Measurements from ENCODE around the gene EPGN. TPM values are rescaled to one million over a fixed set of nuclear protein-coding genes. Genes with fewer than 3 reads are reported as not detected.
"Not testable (repeated sequence)": the region's sequence is repeated elsewhere in the genome, so short reads cannot be mapped to it uniquely, and the experiment has no call there.

EPGN gene
- total RNA-seq, 1 donor from 2014 or later, result 0.13 TPM

DNA sequence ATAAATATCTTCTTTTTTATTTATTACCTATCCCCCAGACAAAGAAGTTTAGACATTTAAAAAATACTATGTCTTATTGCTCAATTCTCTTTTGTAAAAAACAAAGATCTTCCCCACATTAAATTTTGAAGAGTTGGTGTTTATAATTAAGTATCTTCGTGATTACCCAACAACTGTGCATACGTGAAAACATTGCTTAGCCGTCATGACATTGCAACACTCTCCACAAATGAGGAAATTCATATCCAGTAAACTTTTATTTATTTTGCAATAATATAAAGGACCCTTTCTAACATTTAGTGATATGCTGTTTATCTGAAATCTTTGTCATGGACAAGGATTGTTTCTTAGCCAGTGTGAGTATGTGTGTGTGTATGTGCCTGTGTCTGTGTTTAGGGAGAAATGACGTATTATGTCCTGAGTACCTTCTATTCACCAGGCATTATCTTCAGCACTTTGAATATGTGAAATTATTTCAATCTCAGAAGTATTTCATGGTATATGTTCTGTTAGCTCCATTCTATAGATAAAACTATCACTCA, 30.6 kb downstream of the EPGN start:
- DNase-seq (ENCODE audit: low read depth, low spot score), result no peak

DNA sequence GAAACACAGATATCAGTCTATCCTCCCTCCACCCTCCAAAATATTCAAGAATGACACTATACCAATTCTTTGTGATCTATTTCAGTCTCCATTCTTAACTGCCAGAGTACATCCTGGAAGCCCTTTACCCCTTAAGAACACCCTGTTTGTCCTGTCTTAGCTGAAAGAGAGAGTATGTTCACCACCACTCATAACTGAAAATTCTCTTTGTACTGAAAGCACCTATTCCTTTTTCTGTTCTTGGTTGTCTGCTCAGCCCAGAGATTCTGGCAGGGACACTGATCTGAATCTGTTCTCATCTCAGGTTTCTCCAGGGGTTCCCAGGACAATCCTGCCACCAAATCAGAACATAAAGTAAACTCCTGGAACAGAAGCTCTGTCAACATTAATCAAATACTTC, 31.2 kb downstream of the EPGN start:
- DNase-seq (ENCODE audit: low read depth, low spot score), result no peak

DNA sequence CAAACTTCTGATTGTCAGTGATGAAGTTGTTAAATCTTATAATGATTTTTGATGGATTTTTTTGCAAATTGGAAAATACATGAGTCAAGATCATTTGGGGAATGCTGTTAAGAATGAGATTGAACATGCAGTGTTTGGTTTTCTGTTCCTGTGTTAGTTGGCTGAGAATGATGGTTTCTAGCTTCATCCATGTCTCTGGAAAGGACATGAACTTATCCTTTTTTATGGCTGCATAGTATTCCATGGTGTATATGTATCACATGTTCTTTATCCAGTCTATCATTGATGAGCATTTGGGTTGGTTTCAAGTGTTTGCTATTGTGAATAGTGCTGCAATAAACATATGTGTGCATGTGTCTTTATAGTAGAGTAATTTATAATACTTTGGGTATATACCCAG, 32.2 kb downstream of the EPGN start:
- DNase-seq (ENCODE audit: low read depth, low spot score), result not testable (repeated sequence)

DNA sequence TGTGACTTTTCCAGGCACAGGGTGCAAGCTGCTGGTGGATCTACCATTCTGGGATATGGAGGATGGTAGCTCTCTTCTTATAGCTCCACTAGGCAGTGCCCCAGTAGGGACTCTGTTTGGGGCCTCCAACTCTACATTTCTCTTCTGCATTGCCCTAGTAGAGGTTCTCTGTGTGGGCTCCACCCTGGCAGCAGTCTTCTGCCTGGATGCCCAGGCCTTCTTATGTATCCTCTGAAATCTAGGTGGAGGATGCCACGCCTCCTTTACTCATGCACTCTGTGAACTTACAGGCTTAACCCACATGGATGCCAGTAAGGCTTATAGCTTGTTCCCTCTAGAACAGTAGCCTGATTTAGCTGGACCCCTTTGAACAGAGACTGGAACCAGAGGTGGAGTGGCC, 35.8 kb downstream of the EPGN start:
- no peak for DNase-seq (ENCODE audit: low read depth, low spot score)

DNA sequence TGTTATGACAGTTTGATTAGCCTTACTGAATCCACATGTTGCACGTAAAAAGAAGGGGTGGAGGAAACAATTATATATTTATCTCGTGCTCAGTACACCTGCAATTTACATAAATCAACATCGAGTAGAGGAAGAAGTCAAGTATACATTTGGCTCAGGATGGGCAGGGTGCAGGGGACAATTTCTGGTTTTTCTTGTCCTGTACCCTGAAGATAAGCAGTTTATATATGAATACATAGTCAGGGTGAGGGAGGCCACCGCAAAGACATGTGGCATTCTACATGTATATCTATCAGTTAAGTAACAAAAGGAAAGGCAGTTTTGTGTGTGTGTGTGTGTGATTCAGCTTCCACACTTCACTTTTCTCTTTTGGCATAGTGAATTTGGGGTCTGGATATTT, 45.6 kb downstream of the EPGN start:
- DNase-seq (ENCODE audit: low read depth, low spot score), result no peak

DNA sequence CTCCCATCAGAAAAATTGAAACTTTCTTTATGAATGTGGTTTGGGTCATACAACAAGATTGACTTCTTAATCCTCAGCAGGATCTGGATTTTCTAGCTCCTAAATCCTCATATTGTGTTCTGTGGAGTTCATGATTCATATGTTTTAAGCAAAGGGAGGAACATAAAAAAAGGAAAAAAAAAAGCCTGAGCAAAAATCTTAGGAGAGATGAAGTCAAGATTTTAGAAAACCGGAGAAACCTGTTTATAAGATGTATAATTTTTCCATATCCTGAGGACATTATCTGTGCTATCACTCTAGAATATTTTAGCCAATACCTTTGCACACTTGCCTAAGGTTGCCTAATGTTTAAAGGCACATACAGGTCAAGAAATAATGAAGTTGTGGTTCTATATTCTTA, 49.7 kb downstream of the EPGN start:
- DNase-seq (ENCODE audit: low read depth, low spot score), result no peak

DNA sequence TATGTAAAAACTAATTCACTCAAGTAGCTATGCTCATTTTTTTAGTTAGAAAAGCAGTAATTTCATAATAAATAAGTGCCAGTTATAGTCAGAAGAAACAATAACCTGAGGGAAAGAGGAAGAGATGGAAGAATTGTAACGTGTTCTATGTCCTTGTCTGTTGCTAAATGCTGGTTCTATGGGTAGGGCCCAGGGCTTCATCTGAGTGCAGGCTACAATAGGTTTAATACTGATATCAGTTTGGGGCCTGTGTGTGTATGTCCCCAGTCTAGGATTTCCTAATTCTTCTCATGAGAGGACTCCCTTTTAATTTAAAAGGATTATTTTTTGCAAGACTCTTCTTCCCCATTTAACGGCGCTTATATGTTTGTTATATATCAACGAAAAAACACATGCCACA, 53.4 kb downstream of the EPGN start:
- no peak for DNase-seq (ENCODE audit: low read depth, low spot score)

DNA sequence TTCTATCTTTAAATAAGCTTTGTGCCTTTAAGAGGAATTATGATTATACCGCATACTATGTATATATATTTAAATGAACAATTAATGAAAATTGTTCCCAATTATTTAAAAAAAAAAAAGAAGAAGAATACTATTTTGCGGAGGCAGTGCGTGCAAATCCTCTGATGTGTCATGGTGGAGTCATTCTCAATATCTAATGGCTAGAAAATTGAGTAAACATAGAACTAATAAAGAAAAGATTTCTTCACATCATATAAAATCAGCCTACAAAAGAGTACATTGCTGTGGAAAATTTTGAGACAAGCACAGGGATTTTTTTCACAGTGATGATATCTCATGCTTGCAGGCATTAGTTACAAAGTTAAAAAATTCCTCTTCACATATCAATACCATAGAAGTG, 54.1 kb downstream of the EPGN start:
- DNase-seq (ENCODE audit: low read depth, low spot score), result no peak

DNA sequence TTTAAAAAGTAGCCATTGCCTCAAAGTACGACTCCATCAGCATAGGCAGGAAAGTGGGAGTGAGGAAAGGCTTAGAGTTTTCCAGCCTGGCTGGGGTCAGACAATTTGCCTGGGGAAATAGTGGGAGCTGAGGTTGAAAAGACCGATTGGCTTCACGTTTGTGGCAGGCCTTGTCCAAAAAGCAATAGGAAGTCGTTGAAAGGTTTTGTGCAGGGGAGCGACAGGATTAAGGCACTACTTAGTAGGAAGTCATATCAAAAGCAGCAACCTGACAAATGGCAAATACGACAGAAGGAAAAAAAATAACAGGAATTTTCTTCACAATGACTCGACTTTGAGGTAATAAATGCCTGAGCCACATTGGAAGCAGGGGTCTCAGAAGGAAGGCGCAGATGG, 56.0 kb downstream of the EPGN start:
- no peak for DNase-seq (ENCODE audit: low read depth, low spot score)

DNA sequence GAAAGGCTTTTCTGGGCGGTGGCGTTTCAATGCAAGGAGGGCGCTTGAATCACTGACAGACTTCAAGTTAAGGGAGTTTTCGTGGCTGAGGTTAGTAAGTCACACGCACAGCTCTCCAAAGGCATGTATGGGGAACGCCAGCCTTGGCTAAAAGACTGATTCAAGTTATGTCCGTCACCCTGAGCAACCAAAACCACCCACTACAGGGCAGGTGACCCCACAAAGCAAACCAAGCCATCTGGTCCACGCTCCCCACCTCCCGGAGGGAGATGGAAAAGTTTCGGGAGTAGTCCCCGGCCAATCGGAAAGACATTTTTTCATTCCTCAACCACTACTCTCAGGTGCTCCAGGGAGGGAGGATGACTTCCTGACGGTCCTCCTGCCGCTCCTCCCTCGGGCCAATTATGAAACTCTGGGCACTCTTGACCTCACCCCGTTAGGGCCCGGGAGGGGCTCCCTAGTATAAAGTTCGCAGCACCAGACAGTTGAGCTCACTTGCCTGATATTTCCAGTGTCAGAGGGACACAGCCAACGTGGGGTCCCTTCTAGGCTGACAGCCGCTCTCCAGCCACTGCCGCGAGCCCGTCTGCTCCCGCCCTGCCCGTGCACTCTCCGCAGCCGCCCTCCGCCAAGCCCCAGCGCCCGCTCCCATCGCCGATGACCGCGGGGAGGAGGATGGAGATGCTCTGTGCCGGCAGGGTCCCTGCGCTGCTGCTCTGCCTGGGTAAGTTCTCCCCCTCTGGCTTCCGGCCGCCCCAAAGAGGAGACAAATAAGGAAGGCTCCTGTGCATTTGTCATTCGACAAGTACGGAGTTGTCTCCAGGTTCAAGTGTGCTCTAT, 56.6 kb downstream of the EPGN start, which contains the start of gene EREG:
TSS of gene EREG (plus strand) at position 494 of the 840 bp plus-strand sequence. CDS start at position 658, 164 bp downstream.
- DNase-seq (ENCODE audit: low read depth, low spot score), result no peak

DNA sequence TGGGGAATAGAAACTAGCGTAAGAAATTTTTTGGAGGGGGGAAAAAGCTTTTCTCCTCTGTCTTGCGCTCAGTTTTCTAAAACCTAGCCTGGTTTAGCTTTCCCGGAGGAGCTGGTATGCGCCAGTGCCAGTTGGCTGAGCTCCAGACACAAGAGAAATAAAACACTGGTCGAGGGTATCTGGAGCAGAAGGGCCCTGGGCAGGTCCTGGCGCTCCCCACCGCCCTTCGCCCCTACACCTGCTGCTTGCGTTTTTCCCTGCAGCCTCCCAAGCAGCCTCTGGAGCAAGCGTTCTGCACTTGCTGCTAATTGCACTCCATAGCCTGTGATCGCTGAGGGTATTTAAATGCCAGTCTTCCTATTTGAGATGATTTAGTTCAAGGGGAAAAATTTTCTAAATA, 57.5 kb downstream of the EPGN start:
- no peak for DNase-seq (ENCODE audit: low read depth, low spot score)

Other genes with a start within 250 kb of the EPGN start
- 12.1 and 22.5 TPM in 2 replicates for gene CXCL2, start 209.3 kb upstream of the EPGN start, total RNA-seq
- 24.3 and 24.7 TPM in 2 replicates for gene MTHFD2L, start 150.4 kb upstream of the EPGN start, total RNA-seq
- not detected in 2 replicates for gene EREG, start 56.7 kb downstream of the EPGN start, total RNA-seq
- 0.20 and 0.32 TPM in 2 replicates for gene AREG, start 136.7 kb downstream of the EPGN start, total RNA-seq

All from pulmonary artery endothelial cell (primary cell).